ENCODE data around the gene COX8A. TPM values are rescaled to one million over a fixed set of nuclear protein-coding genes. Genes with fewer than 3 reads are reported as not detected.
A peak's percentile ranks its signal among the peaks of the same experiment; 100 is the strongest.

The COX8A gene
- total and polyA plus RNA-seq, 2 of the 13 experiments (the other 11 are each of a cell fraction or from before 2014, with no cell fraction given) = 202 to 406 TPM

GRCh38 chr11:63944987-63945386 lies 29.4 kb upstream of the COX8A start (continued):
- TF ChIP-seq TEAD3 (CRISPR knock-in tag; optimal IDR thresholded peaks at IDR 0.05; ENCODE audit: borderline replicate concordance) (no peak), ZNF501 (CRISPR knock-in tag; IDR thresholded peaks at IDR 0.05) (no peak), TGIF2 (CRISPR knock-in tag; IDR thresholded peaks at IDR 0.05) (peak; percentile 74; the same call in 1 of the 2 replicates), SATB2 (CRISPR knock-in tag; IDR thresholded peaks at IDR 0.05) (no peak), ZNF639 (CRISPR knock-in tag; conservative IDR thresholded peaks at IDR 0.05) (no peak), ZNF580 (CRISPR knock-in tag; IDR thresholded peaks at IDR 0.05; ENCODE audit: borderline replicate concordance, low read depth) (no peak), ZNF772 (CRISPR knock-in tag; IDR thresholded peaks at IDR 0.05) (0 out of 2 replicates have a peak, but pooled peaks have one; percentile 22), ZNF235 (CRISPR knock-in tag; IDR thresholded peaks at IDR 0.05; ENCODE audit: borderline replicate concordance) (no peak), ZNF44 (CRISPR knock-in tag; IDR thresholded peaks at IDR 0.05) (no peak), FOXA1 (IDR thresholded peaks at IDR 0.05) (no peak), FOXA1 (CRISPR knock-in tag; IDR thresholded peaks at IDR 0.05) (no peak), FOXO4 (CRISPR knock-in tag; conservative IDR thresholded peaks at IDR 0.05) (no peak), PPARG (CRISPR knock-in tag; conservative IDR thresholded peaks at IDR 0.05) (no peak), NCOR1 (IDR thresholded peaks at IDR 0.05; ENCODE audit: borderline replicate concordance, low read length) (no peak), ZNF83 (CRISPR knock-in tag; IDR thresholded peaks at IDR 0.05; ENCODE audit: borderline replicate concordance) (no peak), ASH2L (IDR thresholded peaks at IDR 0.05; ENCODE audit: insufficient read length, low read depth, low read length) (no peak), CBX1 (IDR thresholded peaks at IDR 0.05; ENCODE audit: low read depth) (no peak), ZBTB33 (CRISPR knock-in tag; IDR thresholded peaks at IDR 0.05) (no peak), SIX4 (CRISPR knock-in tag; IDR thresholded peaks at IDR 0.05) (no peak), ZC3H4 (CRISPR knock-in tag; IDR thresholded peaks at IDR 0.05; ENCODE audit: borderline replicate concordance) (no peak), PRMT3 (CRISPR knock-in tag; IDR thresholded peaks at IDR 0.05; ENCODE audit: borderline replicate concordance, low read depth) (no peak), ZNF33B (CRISPR knock-in tag; IDR thresholded peaks at IDR 0.05) (no peak), SOX13 (IDR thresholded peaks at IDR 0.05) (no peak), SOX13 (CRISPR knock-in tag; conservative IDR thresholded peaks at IDR 0.05 in 1 of 2, IDR thresholded peaks at IDR 0.05 in 1 of 2) (no peak), CHCHD3 (CRISPR knock-in tag; IDR thresholded peaks at IDR 0.05) (no peak), SNAPC5 (CRISPR knock-in tag; IDR thresholded peaks at IDR 0.05; ENCODE audit: borderline replicate concordance) (no peak), ZNF224 (CRISPR knock-in tag; IDR thresholded peaks at IDR 0.05) (no peak)

Measured in HepG2 (cell line).